Tibial nerve (tissue), 4 donors: ENCODE measurements around the gene LRRC10B. TPM values are rescaled to one million over a fixed set of nuclear protein-coding genes. Genes with fewer than 3 reads are reported as not detected.

Source experiments
- DNase-seq, 2 donors: peaks; one replicate each; pipeline ENCODE4 v3.0.0-alpha.2; 2019; ENCODE audit warnings: low spot score in 2 of 2
- H3K27ac ChIP-seq, 4 donors: fragments of 200-600 bp; sonication (generic) in 3 of 4; one replicate each; pipeline ENCODE4 v1.5.1; 2017 to 2019; ENCODE audit warnings: mild to moderate bottlenecking in 1 of 4
- H3K27me3 ChIP-seq, 2 donors: fragments of 200-600 bp; sonication (generic) in 1 of 2; one replicate each; pipeline versions ENCODE4 v1.5.1 to v1.6.0; 2017 to 2019
- H3K36me3 ChIP-seq, 3 donors: fragments of 200-600 bp; sonication (generic); one replicate each; pipeline ENCODE4 v1.5.1; 2018 to 2019
- H3K4me1 ChIP-seq, 4 donors: fragments of 200-600 bp; sonication (generic) in 3 of 4; one replicate each; pipeline ENCODE4 v1.5.1; 2017 to 2019
- H3K4me3 ChIP-seq, 4 donors: fragments of 200-600 bp; sonication (generic) in 3 of 4; one replicate each; pipeline ENCODE4 v1.5.1; 2017 to 2019; ENCODE audit warnings: mild to moderate bottlenecking in 1 of 4, moderate library complexity in 1 of 4
- H3K9me3 ChIP-seq, 4 donors: fragments of 200-600 bp; sonication (generic) in 3 of 4; one replicate each; pipeline ENCODE4 v1.5.1; 2017 to 2019
- EP300 ChIP-seq, 2 donors: sonication (generic); formaldehyde crosslinking; IDR thresholded peaks; one replicate each; pipeline ENCODE4 v1.6.1; 2017; ENCODE audit warnings: antibody characterized with exemption in 2 of 2, mild to moderate bottlenecking in 1 of 2
- POLR2A ChIP-seq, 2 donors: fragments of 450-650 bp; IDR thresholded peaks; one replicate each; pipeline ENCODE4 v1.6.1; 2017; ENCODE audit warnings: antibody characterized with exemption in 2 of 2, mild to moderate bottlenecking in 2 of 2, moderate library complexity in 2 of 2
- WGBS, 2 donors: methylation state at CpG; one replicate each; pipeline ENCODE4 v1.1.5; 2018; 5-methylcytosine and 5-hydroxymethylcytosine counted together
- total RNA-seq, 4 donors: library from RNA; depleted of rRNA; stranded (reverse); fragments of >200 nt; gene quantifications; one replicate each; pipeline ENCODE4 v1.1.0, GENCODE V29; 2016
- TF ChIP-seq, protein P1 (sequence below), 5 experiments: fragments of 200-600 bp in 3 of 5; fragments of 450-650 bp in 2 of 5; sonication (generic) in 3 of 5; IDR thresholded peaks; one replicate each; pipeline ENCODE4 v1.5.1; 2016 to 2019; ENCODE audit warnings: antibody characterized with exemption in 5 of 5, mild to moderate bottlenecking in 3 of 5, moderate library complexity in 2 of 5

LRRC10B gene
- total RNA-seq, 4 donors from 2014 or later: 0.21 to 3.6 (median 1.0) TPM

GRCh38 chr11:61497473-61497872 is 11.1 kb upstream of the LRRC10B start:
- no peaks in the 10 kb centered on the region for H3K9me3 ChIP-seq
- no peak overlapping the region for H3K27ac ChIP-seq
- DNase-seq: no peak
- no peak overlapping the region for H3K4me3 ChIP-seq
- no peaks in the 10 kb centered on the region for H3K36me3 ChIP-seq
- TF ChIP-seq, protein P1, sequence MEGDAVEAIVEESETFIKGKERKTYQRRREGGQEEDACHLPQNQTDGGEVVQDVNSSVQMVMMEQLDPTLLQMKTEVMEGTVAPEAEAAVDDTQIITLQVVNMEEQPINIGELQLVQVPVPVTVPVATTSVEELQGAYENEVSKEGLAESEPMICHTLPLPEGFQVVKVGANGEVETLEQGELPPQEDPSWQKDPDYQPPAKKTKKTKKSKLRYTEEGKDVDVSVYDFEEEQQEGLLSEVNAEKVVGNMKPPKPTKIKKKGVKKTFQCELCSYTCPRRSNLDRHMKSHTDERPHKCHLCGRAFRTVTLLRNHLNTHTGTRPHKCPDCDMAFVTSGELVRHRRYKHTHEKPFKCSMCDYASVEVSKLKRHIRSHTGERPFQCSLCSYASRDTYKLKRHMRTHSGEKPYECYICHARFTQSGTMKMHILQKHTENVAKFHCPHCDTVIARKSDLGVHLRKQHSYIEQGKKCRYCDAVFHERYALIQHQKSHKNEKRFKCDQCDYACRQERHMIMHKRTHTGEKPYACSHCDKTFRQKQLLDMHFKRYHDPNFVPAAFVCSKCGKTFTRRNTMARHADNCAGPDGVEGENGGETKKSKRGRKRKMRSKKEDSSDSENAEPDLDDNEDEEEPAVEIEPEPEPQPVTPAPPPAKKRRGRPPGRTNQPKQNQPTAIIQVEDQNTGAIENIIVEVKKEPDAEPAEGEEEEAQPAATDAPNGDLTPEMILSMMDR (IDR thresholded peaks at IDR 0.05): no peak
- TF ChIP-seq EP300 (IDR thresholded peaks at IDR 0.05) (no peak), POLR2A (IDR thresholded peaks at IDR 0.05) (no peak)
- no peaks in the 10 kb centered on the region for H3K27me3 ChIP-seq
- no peaks in the 10 kb centered on the region for H3K4me1 ChIP-seq
- WGBS, 2 donors: 64 to 92% methylated on average over 2 of the region's 2 CpGs

DNA sequence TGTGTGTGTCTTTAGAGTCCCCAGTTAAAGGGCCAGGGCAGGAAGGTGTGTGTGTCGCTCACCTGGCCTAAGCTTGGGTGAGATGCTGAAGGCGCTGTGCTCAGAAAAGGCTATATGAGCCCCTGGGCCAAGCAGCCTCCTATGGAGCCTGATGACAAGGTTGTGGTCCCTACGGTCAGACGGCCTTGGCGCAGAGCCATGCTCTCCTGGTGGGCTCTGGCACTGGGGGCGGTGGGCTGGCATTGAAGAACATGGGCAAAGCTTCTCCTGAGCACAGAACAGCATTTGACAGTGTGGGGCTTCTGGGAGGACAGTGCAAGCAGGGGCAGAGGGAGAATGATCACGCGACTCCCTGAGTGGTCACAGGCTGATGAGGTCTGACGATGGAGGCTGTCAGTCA is 10.7 kb upstream of the LRRC10B start:
- TF ChIP-seq, protein P1 (IDR thresholded peaks at IDR 0.05): no peak
- no peak for TF ChIP-seq EP300 (IDR thresholded peaks at IDR 0.05)
- TF ChIP-seq POLR2A (IDR thresholded peaks at IDR 0.05): no peak
- Histone ChIP-seq H3K4me1 (no peaks in the 10 kb centered on the region), H3K27me3 (no peaks in the 10 kb centered on the region), H3K36me3 (no peaks in the 10 kb centered on the region), H3K27ac (no peak overlapping the region), H3K4me3 (no peak overlapping the region), H3K9me3 (no peaks in the 10 kb centered on the region)
- DNase-seq: no peak
- 74 to 82% methylated on average over 9 of the region's 9 CpGs for WGBS, 2 donors

DNA sequence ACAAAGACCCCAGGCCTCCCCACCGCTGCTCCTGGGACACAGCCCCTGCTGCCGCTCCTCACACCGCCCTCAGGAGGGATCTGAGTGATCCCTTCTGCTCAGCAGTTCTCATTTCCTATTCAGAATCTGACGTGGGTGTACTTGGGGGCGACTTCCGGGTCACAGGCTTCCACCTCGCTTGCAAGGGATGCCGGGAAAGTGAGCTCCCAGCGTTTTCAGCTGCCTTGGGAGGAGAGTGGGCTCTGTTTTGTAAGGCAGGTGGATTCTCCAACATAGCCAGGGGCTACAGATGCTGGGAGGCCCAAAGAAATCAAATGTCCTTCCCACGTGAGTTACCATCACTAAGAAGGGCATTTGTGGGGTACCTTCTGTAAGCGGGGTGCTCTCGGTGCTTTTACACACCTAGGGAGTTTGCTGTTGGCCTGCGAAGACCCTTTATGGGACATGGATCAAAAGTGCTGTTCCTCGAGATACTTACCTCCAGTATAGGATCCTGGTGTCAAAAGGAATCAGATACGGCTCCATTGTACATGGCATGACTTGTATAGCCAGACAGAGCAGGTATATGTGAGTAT is 9.7 kb upstream of the LRRC10B start:
- Histone ChIP-seq H3K9me3 (no peaks in the 10 kb centered on the region), H3K27me3 (no peaks in the 10 kb centered on the region), H3K4me3 (no peak overlapping the region), H3K4me1 (no peaks in the 10 kb centered on the region), H3K36me3 (no peaks in the 10 kb centered on the region), H3K27ac (no peak overlapping the region)
- no peak for DNase-seq
- TF ChIP-seq POLR2A (IDR thresholded peaks at IDR 0.05): no peak
- TF ChIP-seq EP300 (IDR thresholded peaks at IDR 0.05): no peak
- TF ChIP-seq, protein P1 (IDR thresholded peaks at IDR 0.05): no peak
- 68 to 70% methylated on average over 15 of the region's 15 CpGs for WGBS, 2 donors

DNA sequence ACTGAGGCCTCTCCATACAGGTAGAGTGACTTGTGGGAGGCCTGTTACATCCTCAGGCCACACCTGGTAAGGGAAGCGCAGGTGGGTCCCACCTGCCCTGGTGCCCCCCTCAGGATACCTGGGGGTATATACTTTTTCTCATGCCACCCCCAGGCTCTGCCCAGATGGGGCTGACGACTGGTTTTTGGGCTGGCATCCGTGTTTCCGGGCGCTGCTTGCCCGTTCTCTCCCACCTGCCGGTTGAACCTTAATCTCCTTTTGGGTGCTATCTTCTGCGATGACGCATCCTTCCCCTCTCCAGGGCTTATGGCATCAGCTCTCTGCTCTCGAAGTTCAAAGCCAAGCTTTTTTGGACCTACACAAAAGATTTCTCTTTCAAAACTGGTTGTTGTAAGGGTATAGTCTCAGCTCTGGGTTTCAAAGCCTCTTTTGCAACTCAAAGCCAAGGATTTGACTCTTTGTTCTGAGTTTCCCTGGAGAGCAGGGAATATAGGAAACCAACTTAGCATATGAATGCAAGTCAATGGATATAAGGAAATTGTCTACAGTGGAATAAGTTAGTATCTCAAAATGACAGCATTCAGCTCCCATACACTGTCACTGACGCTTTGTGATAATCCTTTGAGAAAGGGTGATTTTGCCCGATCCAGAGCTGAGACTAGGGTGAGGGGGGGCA is 8.6 kb upstream of the LRRC10B start:
- WGBS, 2 donors: 68 to 69% methylated on average over 12 of the region's 12 CpGs
- TF ChIP-seq EP300 (IDR thresholded peaks at IDR 0.05) (no peak), POLR2A (IDR thresholded peaks at IDR 0.05) (no peak)
- TF ChIP-seq, protein P1 (IDR thresholded peaks at IDR 0.05): no peak
- H3K9me3 ChIP-seq: no peaks in the 10 kb centered on the region
- no peaks in the 10 kb centered on the region for H3K4me1 ChIP-seq
- no peak overlapping the region for H3K4me3 ChIP-seq
- no peak for DNase-seq
- no peaks in the 10 kb centered on the region for H3K36me3 ChIP-seq
- no peaks in the 10 kb centered on the region for H3K27me3 ChIP-seq
- H3K27ac ChIP-seq: no peak overlapping the region

GRCh38 chr11:61502522-61502921 is 6.0 kb upstream of the LRRC10B start:
- TF ChIP-seq, protein P1 (IDR thresholded peaks at IDR 0.05): no peak
- no peak for TF ChIP-seq POLR2A (IDR thresholded peaks at IDR 0.05)
- TF ChIP-seq EP300 (IDR thresholded peaks at IDR 0.05): no peak
- no peaks in the 10 kb centered on the region for H3K9me3 ChIP-seq
- no peaks in the 10 kb centered on the region for H3K36me3 ChIP-seq
- no peak overlapping the region for H3K4me3 ChIP-seq
- no peak overlapping the region for H3K27ac ChIP-seq
- H3K4me1 ChIP-seq: peaks cover 0 to 3% (median 0%) of the 10 kb centered on the region in 4 donors
- H3K27me3 ChIP-seq: peaks cover 0 to 20% of the 10 kb centered on the region in 2 donors
- no peak for DNase-seq
- WGBS, 2 donors: 81 to 92% methylated on average over 1 of the region's 1 CpG
